MG63 (cell line): ENCODE data around the gene TCEA2. TPM values are rescaled to one million over a fixed set of nuclear protein-coding genes. Genes with fewer than 3 reads are reported as not detected.
"Not testable (repeated sequence)": the region's sequence is repeated elsewhere in the genome, so short reads cannot be mapped to it uniquely, and the experiment has no call there.

Experiments used
- DNase-seq: peaks from one replicate; pipeline ENCODE4 v3.0.0-alpha.2; 2020
- H3K27me3 ChIP-seq: fragments of 250-450 bp; sonication (Bioruptor Pico); 2 replicates; pipeline ENCODE4 v1.5.1; 2020; ENCODE audit warnings: mild to moderate bottlenecking, moderate library complexity
- H3K36me3 ChIP-seq: fragments of 250-450 bp; sonication (Bioruptor Pico); 2 replicates; pipeline ENCODE4 v1.5.1; 2020; ENCODE audit warnings: mild to moderate bottlenecking, moderate library complexity
- H3K4me3 ChIP-seq: fragments of 250-450 bp; sonication (Bioruptor Pico); 2 replicates; pipeline ENCODE4 v1.5.1; 2020; ENCODE audit warnings: mild to moderate bottlenecking, moderate library complexity
- H3K9me3 ChIP-seq: fragments of 250-450 bp; sonication (Bioruptor Pico); 2 replicates; pipeline ENCODE4 v1.5.1; 2020; ENCODE audit warnings: mild to moderate bottlenecking, moderate library complexity
- total RNA-seq: library from RNA; depleted of rRNA; stranded (reverse); fragments of >200 nt; shearing (Covaris generic); gene quantifications from 2 replicates; pipeline ENCODE4 v1.2.3, GENCODE V29; 2014; ENCODE audit warnings: low replicate concordance

Gene TCEA2
- total RNA-seq, 1 experiment from 2014 or later: 48.0 TPM

DNA sequence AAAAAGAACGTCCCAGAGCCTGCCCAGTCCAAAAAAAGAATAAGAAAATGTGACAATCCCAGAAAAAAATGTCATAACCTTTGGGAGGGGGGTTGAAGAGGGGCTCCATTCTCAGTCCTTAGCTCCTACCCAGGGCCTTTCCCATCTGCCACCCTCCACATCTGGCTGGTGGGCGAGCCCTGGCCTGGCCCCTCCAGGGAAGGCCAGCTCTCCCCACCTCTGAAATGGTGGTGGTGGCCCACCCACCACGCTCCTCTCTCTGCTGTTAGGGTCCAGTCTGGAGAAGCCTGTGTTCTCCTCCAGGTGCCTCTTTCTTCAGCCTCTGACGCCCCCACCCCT, 15.9 kb downstream of the TCEA2 start:
- H3K27me3 ChIP-seq: no peaks in the 10 kb centered on the region
- no peak for DNase-seq
- peaks cover 10% of the 10 kb centered on the region for H3K36me3 ChIP-seq
- H3K9me3 ChIP-seq: no peaks in the 10 kb centered on the region
- peak overlapping the region; percentile 94 for H3K4me3 ChIP-seq

- no peaks in the 10 kb centered on the region for H3K27me3 ChIP-seq
- peaks cover 6% of the 10 kb centered on the region for H3K36me3 ChIP-seq
- H3K4me3 ChIP-seq: peak within 1 kb of the TSS; percentile 94
- peak; percentile 85 for DNase-seq
- no peaks in the 10 kb centered on the region for H3K9me3 ChIP-seq
These were observed 16.4 kb downstream of the TCEA2 start, which contains the start of gene RGS19 for GRCh38 chr20:64079273-64080012. Gene RGS19, minus strand, starts transcription at chr20:64079518. Its CDS starts 2,632 bp downstream, at chr20:64076886.

- peaks cover 6% of the 10 kb centered on the region for H3K36me3 ChIP-seq
- DNase-seq: no peak
- H3K9me3 ChIP-seq: no peaks in the 10 kb centered on the region
- peak within 1 kb of the TSS; percentile 94 for H3K4me3 ChIP-seq
- H3K27me3 ChIP-seq: no peaks in the 10 kb centered on the region
These were observed 17.2 kb downstream of the TCEA2 start, which contains the start of gene OPRL1 for GRCh38 chr20:64080013-64080812. Gene OPRL1, plus strand, starts transcription at chr20:64080082. Its CDS starts 12,639 bp downstream, at chr20:64092721.

GRCh38 chr20:64080813-64081623, 18.0 kb downstream of the TCEA2 start:
- DNase-seq: no peak
- Histone ChIP-seq H3K4me3 (no peak overlapping the region), H3K9me3 (no peaks in the 10 kb centered on the region), H3K27me3 (no peaks in the 10 kb centered on the region), H3K36me3 (peaks cover 5% of the 10 kb centered on the region)

GRCh38 chr20:64081624-64081964, 18.6 kb downstream of the TCEA2 start:
- no peak for DNase-seq
- Histone ChIP-seq H3K27me3 (no peaks in the 10 kb centered on the region), H3K9me3 (no peaks in the 10 kb centered on the region), H3K36me3 (no peaks in the 10 kb centered on the region; the same call in 1 of the 2 replicates), H3K4me3 (no peak overlapping the region)

DNA sequence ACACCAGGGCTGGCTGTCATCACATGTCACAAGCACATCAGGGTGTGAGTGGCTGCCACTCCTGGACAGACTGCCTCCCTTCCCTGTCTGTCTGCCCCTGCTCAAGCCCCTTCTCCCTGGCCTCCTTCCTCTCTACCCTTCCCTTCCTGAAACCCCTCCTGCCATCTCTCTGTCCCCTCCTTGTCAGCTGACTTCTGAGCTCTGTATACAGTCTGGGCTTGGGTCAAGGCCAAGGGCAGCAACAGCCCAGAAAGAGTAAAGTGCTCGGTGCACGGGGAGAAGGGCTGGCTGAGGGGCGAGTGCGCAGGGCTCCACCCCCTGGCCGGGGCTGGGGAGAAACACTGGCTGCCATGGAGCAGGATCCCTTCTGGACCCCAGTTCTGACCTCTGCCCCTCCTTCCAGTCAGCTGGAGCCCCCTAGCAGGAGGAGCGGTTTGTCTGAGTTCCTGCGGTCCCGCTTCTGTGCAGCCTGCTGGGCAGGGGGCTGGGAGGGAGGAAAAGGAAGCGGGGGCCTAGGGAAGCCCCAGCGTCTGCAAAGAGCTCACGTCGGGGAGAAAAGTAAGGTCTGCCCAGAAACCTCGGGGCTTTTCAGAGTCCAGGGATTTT, 19.2 kb downstream of the TCEA2 start:
- Histone ChIP-seq H3K27me3 (no peaks in the 10 kb centered on the region), H3K36me3 (no peaks in the 10 kb centered on the region; the same call in 1 of the 2 replicates), H3K9me3 (no peaks in the 10 kb centered on the region), H3K4me3 (no peak overlapping the region)
- no peak for DNase-seq

GRCh38 chr20:64082820-64083377, 19.9 kb downstream of the TCEA2 start:
- Histone ChIP-seq H3K4me3 (peak overlapping the region; percentile 52), H3K27me3 (no peaks in the 10 kb centered on the region), H3K9me3 (no peaks in the 10 kb centered on the region), H3K36me3 (no peaks in the 10 kb centered on the region)
- peak; percentile 45 for DNase-seq

- no peaks in the 10 kb centered on the region for H3K9me3 ChIP-seq
- H3K36me3 ChIP-seq: no peaks in the 10 kb centered on the region
- H3K27me3 ChIP-seq: no peaks in the 10 kb centered on the region
- DNase-seq: peak; percentile 89
- peak overlapping the region; percentile 52 for H3K4me3 ChIP-seq
These were observed 20.4 kb downstream of the TCEA2 start for GRCh38 chr20:64083378-64083803.

GRCh38 chr20:64083804-64084684, 21.0 kb downstream of the TCEA2 start, which contains the start of gene LKAAEAR1:
Gene LKAAEAR1, minus strand, starts transcription at chr20:64084398. Its CDS starts 179 bp downstream, at chr20:64084219.
- no peak for DNase-seq
- Histone ChIP-seq H3K36me3 (no peaks in the 10 kb centered on the region), H3K27me3 (no peaks in the 10 kb centered on the region), H3K9me3 (no peaks in the 10 kb centered on the region), H3K4me3 (peak within 1 kb of the TSS; percentile 52)

GRCh38 chr20:64084685-64085152, 21.7 kb downstream of the TCEA2 start:
- H3K27me3 ChIP-seq: no peaks in the 10 kb centered on the region
- H3K9me3 ChIP-seq: no peaks in the 10 kb centered on the region
- no peaks in the 10 kb centered on the region for H3K36me3 ChIP-seq
- no peak for DNase-seq
- H3K4me3 ChIP-seq: no peak overlapping the region

DNA sequence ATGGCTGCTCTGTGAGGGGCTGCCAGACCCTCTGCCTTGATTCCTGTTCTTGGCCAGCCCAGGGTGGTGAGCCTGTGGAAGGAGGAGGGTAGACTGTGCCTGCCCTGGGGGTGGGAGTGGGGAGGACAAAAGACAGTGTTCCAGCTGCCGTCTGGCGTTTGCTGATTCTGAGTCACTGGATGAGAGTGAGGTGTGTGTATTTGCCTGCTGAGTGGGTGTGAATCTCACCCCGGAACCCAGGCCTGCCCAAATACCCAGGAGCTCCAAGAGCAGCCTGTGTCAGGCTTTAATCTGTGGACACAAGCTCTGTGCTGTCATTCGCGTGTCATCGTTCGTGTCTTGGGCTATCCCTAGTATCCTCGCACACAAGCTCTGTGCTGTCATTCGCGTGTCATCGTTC, 23.8 kb downstream of the TCEA2 start:
- DNase-seq: no peak
- no peaks in the 10 kb centered on the region for H3K36me3 ChIP-seq
- no peaks in the 10 kb centered on the region for H3K9me3 ChIP-seq
- H3K27me3 ChIP-seq: no peaks in the 10 kb centered on the region
- H3K4me3 ChIP-seq: no peak overlapping the region

GRCh38 chr20:64087226-64087825, 24.3 kb downstream of the TCEA2 start:
- not testable (repeated sequence) for H3K36me3 ChIP-seq, H3K9me3 ChIP-seq, H3K4me3 ChIP-seq, DNase-seq, H3K27me3 ChIP-seq

GRCh38 chr20:64088586-64088985, 25.6 kb downstream of the TCEA2 start:
- not testable (repeated sequence) for H3K9me3 ChIP-seq, H3K4me3 ChIP-seq, H3K36me3 ChIP-seq, H3K27me3 ChIP-seq, DNase-seq

DNA sequence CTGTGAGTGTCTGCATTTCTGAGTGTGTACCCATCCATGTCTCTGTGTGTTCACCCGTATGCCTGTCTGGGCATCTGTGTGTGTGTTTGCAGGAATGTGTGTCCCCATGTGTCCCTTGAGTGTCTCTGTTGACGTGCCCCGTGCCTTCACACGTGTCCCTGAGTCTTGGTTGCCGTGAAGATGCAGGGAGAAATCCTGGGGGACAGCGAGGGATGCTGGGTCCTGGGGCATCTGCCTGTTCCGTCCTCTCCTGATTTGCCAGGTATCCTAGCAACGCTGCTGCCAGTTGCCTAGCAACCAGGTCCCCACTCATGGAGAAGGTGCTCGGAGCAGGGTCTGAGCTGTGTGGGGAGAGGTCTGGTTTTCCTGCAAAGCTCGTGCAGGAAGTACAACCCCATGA, 27.2 kb downstream of the TCEA2 start:
- H3K36me3 ChIP-seq: no peaks in the 10 kb centered on the region
- H3K27me3 ChIP-seq: no peaks in the 10 kb centered on the region
- no peak for DNase-seq
- no peak overlapping the region for H3K4me3 ChIP-seq
- no peaks in the 10 kb centered on the region for H3K9me3 ChIP-seq

- H3K36me3 ChIP-seq: no peaks in the 10 kb centered on the region
- no peaks in the 10 kb centered on the region for H3K27me3 ChIP-seq
- H3K9me3 ChIP-seq: no peaks in the 10 kb centered on the region
- DNase-seq: no peak
- H3K4me3 ChIP-seq: no peak overlapping the region
These were observed 28.3 kb downstream of the TCEA2 start for GRCh38 chr20:64091340-64091739.
